HepG2 (cell line): Measurements from ENCODE around the gene GFER. TPM values are rescaled to one million over a fixed set of nuclear protein-coding genes. Genes with fewer than 3 reads are reported as not detected.

Experiments
- ATAC-seq: fragments of 200-7000 bp; cut with Tn5 transposase; 3 replicates; pipeline ENCODE4 v1.9.1; 2020; ENCODE audit warnings: mild to moderate bottlenecking, moderate library complexity
- Bru-seq: library from RNA; stranded (reverse); fragments of 400-500 nt; gene quantifications from one replicate; lab custom pipeline; 2021; lab: Mats Ljungman, UMichigan
- BruChase-seq, 2 experiments: library from RNA; stranded (reverse); fragments of 400-500 nt; gene quantifications; one replicate each; lab custom pipeline; 2021; lab: Mats Ljungman, UMichigan
- BruUV-seq: library from RNA; stranded (reverse); fragments of 400-500 nt; replicated peaks from 2 replicates; lab custom pipeline; 2021; lab: Mats Ljungman, UMichigan
- CTCF ChIA-PET: fragments of 300-600 bp; formaldehyde crosslinking; extraction: SDS; loops from one replicate; lab custom pipeline; 2021; ENCODE audit warnings: low total read pairs, inconsistent platforms, low intra/inter-chr PET ratio; lab: Yijun Ruan, JAX
- POLR2A ChIA-PET: fragments of 350-600 bp; sonication (Branson Sonifier 250); formaldehyde crosslinking; loops from one replicate; lab custom pipeline; 2020; ENCODE audit warnings: antibody characterized with exemption, inconsistent platforms; lab: Yijun Ruan, JAX
- DNase-seq: peaks from one replicate; pipeline ENCODE4 v3.0.0-alpha.2; 2015; ENCODE audit warnings: low spot score
- FAIRE-seq: peaks from 3 replicates; lab custom pipeline; 2011; peaks lifted over from hg19 to GRCh38; lab: Jason Lieb, UNC
- H2AFZ ChIP-seq: one replicate; pipeline ENCODE4 v1.6.1; 2011; ENCODE audit warnings: low read length, inconsistent platforms
- H3K27ac ChIP-seq: fragments of 300-600 bp; 3 replicates; pipeline ENCODE4 v1.8.0; 2011; ENCODE audit warnings: mixed run types, mild to moderate bottlenecking, mixed read lengths, low read length, inconsistent platforms; ENCODE audit not compliant: insufficient read depth; ENCODE audit errors: extremely low read length
- H3K27me3 ChIP-seq, 2 experiments: fragments of 200-600 bp in 1 of 2; 2 replicates in 1 of 2; 3 replicates in 1 of 2; pipeline versions ENCODE4 v1.6.0 to v1.8.0; 2011; ENCODE audit warnings: low read length in 2 of 2, mild to moderate bottlenecking in 2 of 2, moderate library complexity in 2 of 2, inconsistent platforms in 1 of 2; ENCODE audit not compliant: insufficient read depth in 2 of 2, control insufficient read depth in 1 of 2
- H3K36me3 ChIP-seq, 2 experiments: fragments of 200-600 bp in 1 of 2; replicated peaks in 1 of 2; 2 replicates in 1 of 2; 3 replicates in 1 of 2; pipeline versions ENCODE4 v1.5.1 to v1.8.0; 2011; ENCODE audit warnings: low read length in 2 of 2, inconsistent platforms in 1 of 2; ENCODE audit not compliant: insufficient read depth in 2 of 2, control insufficient read depth in 1 of 2
- H3K4me1 ChIP-seq: 2 replicates; pipeline ENCODE4 v1.5.1; 2012; ENCODE audit warnings: low read length, inconsistent platforms; ENCODE audit not compliant: insufficient read depth
- H3K4me2 ChIP-seq: 2 replicates; pipeline ENCODE4 v1.6.0; 2011; ENCODE audit warnings: low read depth, low read length, inconsistent platforms
- H3K4me3 ChIP-seq, 3 experiments: fragments of 200-600 bp in 1 of 3; sonication (generic), shearing (Covaris generic) in 1 of 3; replicated peaks in 1 of 3; 2 replicates each; pipeline ENCODE4 v1.5.1; 2011 to 2016; ENCODE audit warnings: low read length in 3 of 3, inconsistent platforms in 2 of 3, low read depth in 2 of 3, mild to moderate bottlenecking in 2 of 3, control low read depth in 1 of 3, mixed read lengths in 1 of 3; ENCODE audit not compliant: insufficient read depth in 1 of 3
- H3K79me2 ChIP-seq: one replicate; pipeline ENCODE4 v1.6.1; 2011; ENCODE audit warnings: low read length, inconsistent platforms; ENCODE audit not compliant: insufficient read depth
- H3K9ac ChIP-seq: 2 replicates; pipeline ENCODE4 v1.6.0; 2011; ENCODE audit warnings: mild to moderate bottlenecking, low read depth, low read length, inconsistent platforms; ENCODE audit not compliant: insufficient read depth
- H3K9me3 ChIP-seq: 2 replicates; pipeline ENCODE4 v1.5.1; 2012; ENCODE audit warnings: mild to moderate bottlenecking, low read length
- H4K20me1 ChIP-seq: 2 replicates; pipeline ENCODE4 v1.6.0; 2011; ENCODE audit warnings: inconsistent platforms, mild to moderate bottlenecking, low read length, moderate library complexity; ENCODE audit not compliant: insufficient read depth
- ARID5B ChIP-seq: IDR thresholded peaks from 2 replicates; pipeline ENCODE4 v1.4.0; 2020; ENCODE audit warnings: mild to moderate bottlenecking, missing genetic modification reagents
- CENPT ChIP-seq: sonication (generic); formaldehyde crosslinking; IDR thresholded peaks from 2 replicates; pipeline ENCODE4 v1.8.0; 2022; ENCODE audit warnings: low read depth, mild to moderate bottlenecking, moderate library complexity, missing genetic modification reagents
- FOXK2 ChIP-seq: fragments of 450-650 bp; IDR thresholded peaks from 2 replicates; pipeline ENCODE4 v1.6.1; 2016
- HCFC1 ChIP-seq: fragments of 150-350 bp; IDR thresholded peaks from 2 replicates; pipeline ENCODE4 v1.6.1; 2014; ENCODE audit warnings: low read depth, low read length
- HNRNPLL ChIP-seq: fragments of 200-400 bp; formaldehyde crosslinking; IDR thresholded peaks from 2 replicates; pipeline ENCODE4 v1.6.1; 2017; ENCODE audit warnings: mild to moderate bottlenecking, low read depth, low read length; ENCODE audit not compliant: poor library complexity, severe bottlenecking
- NR3C1 ChIP-seq: sonication (generic); formaldehyde crosslinking; IDR thresholded peaks from 2 replicates; pipeline ENCODE4 v1.4.0; 2020; ENCODE audit warnings: missing genetic modification reagents
- NRL ChIP-seq: sonication (generic); formaldehyde crosslinking; IDR thresholded peaks from 2 replicates; pipeline ENCODE4 v1.5.0; 2020; ENCODE audit warnings: missing genetic modification reagents, mild to moderate bottlenecking, moderate library complexity, borderline replicate concordance
- POGZ ChIP-seq: sonication (generic); formaldehyde crosslinking; IDR thresholded peaks from 2 replicates; pipeline ENCODE4 v1.4.0; 2020; ENCODE audit warnings: mild to moderate bottlenecking, missing genetic modification reagents
- RCOR2 ChIP-seq: IDR thresholded peaks from 2 replicates; pipeline ENCODE4 v1.6.1; 2016; ENCODE audit warnings: missing biosample characterization, missing genetic modification reagents
- SALL2 ChIP-seq: sonication (generic); formaldehyde crosslinking; IDR thresholded peaks from 2 replicates; pipeline ENCODE4 v1.8.1; 2023; ENCODE audit warnings: mild to moderate bottlenecking, missing genetic modification reagents, inconsistent platforms
- TEAD3 ChIP-seq: optimal IDR thresholded peaks from 2 replicates; pipeline ENCODE3; 2016; ENCODE audit warnings: borderline replicate concordance
- ZNF296 ChIP-seq: sonication (generic); formaldehyde crosslinking; conservative IDR thresholded peaks from 2 replicates; pipeline ENCODE4 v1.5.0; 2020; ENCODE audit warnings: mild to moderate bottlenecking, missing genetic modification reagents
- ZNF747 ChIP-seq: sonication (generic); formaldehyde crosslinking; IDR thresholded peaks from 2 replicates; pipeline ENCODE4 v1.8.1; 2023; ENCODE audit warnings: missing genetic modification reagents, mild to moderate bottlenecking, borderline replicate concordance
- WGBS: methylation state at CpG from one replicate; pipeline ENCODE4 v1.1.6; 2017; ENCODE audit warnings: low lambda C conversion rate; 5-methylcytosine and 5-hydroxymethylcytosine counted together
- in situ Hi-C: cut with HindIII; loops from 2 replicates; pipeline ENCODE4 v1.10.0; 2017; ENCODE audit warnings: low pct_unique_long_range_greater_than_20kb; ENCODE audit not compliant: extremely low pct_ligation_motif_present
- intact Hi-C: fragments of 100-400 bp; cut with micrococcal nuclease; formaldehyde crosslinking; loops from one replicate; pipeline ENCODE4 v1.10.0; 2022; ENCODE audit not compliant: unreplicated experiment
- long read RNA-seq, 2 experiments: library from RNA in 1 of 2; library from polyadenylated mRNA in 1 of 2; stranded (forward) in 1 of 2; unstranded in 1 of 2; transcript quantifications; one replicate each; pipeline ENCODE4 v2.0.0, GENCODE V29; 2019 to 2022
- polyA minus RNA-seq, 3 experiments: library from RNA; depleted of rRNA, polyadenylated mRNA; stranded (reverse); fragments of >200 nt; gene quantifications; 2 replicates each; pipeline ENCODE4 v1.2.3, GENCODE V29; 2011; ENCODE audit warnings: low replicate concordance in 1 of 3
- polyA plus RNA-seq, 8 experiments: library from polyadenylated mRNA; depleted of rRNA in 3 of 8; stranded (reverse) in 7 of 8; unstranded in 1 of 8; fragments of >200 nt; fragmentation: Illumina TruSeq in 4 of 8; extraction: Trizol in 4 of 8; gene quantifications; 2 replicates each; pipeline versions ENCODE4 v1.2.1 to v1.2.3, GENCODE V29; 2011 to 2016; ENCODE audit warnings: low read depth in 4 of 8, missing spikeins in 1 of 8, mixed read lengths in 1 of 8; ENCODE audit not compliant: insufficient read depth in 1 of 8
- total RNA-seq, 5 experiments: library from RNA; depleted of rRNA; stranded (reverse); fragments of >200 nt; fragmentation: Illumina TruSeq; extraction: Trizol; gene quantifications; 2 replicates each; pipeline ENCODE4 v1.2.3, GENCODE V29; 2016; ENCODE audit warnings: low read depth in 1 of 5

Gene GFER
- total RNA-seq (2016; rRNA removed; fragmentation: Illumina TruSeq; extraction: Trizol) = 68.3 and 71.7 TPM in 2 replicates
- total RNA-seq (2016; cell fraction: cytosol; rRNA removed; fragmentation: Illumina TruSeq; extraction: Trizol; ENCODE audit: low read depth) = 42.3 and 42.4 TPM in 2 replicates
- 71.7 and 77.6 TPM in 2 replicates for total RNA-seq (2016; cell fraction: insoluble cytoplasmic fraction; rRNA removed; fragmentation: Illumina TruSeq; extraction: Trizol)
- 45.9 and 49.4 TPM in 2 replicates for total RNA-seq (2016; cell fraction: membrane; rRNA removed; fragmentation: Illumina TruSeq; extraction: Trizol)
- 27.4 and 40.1 TPM in 2 replicates for total RNA-seq (2016; cell fraction: nucleus; rRNA removed; fragmentation: Illumina TruSeq; extraction: Trizol)
- 28.6 and 35.9 TPM in 2 replicates for polyA plus RNA-seq (2011; rRNA removed)
- 25.2 and 31.0 TPM in 2 replicates for polyA plus RNA-seq (2011; cell fraction: cytosol; rRNA removed)
- 27.0 and 27.5 TPM in 2 replicates for polyA plus RNA-seq (2011; cell fraction: nucleus; rRNA removed)
- polyA plus RNA-seq (2012) = 28.9 and 37.4 TPM in 2 replicates
- polyA plus RNA-seq (2016; cell fraction: cytosol; fragmentation: Illumina TruSeq; extraction: Trizol; ENCODE audit: low read depth) = 55.8 and 56.5 TPM in 2 replicates
- 83.7 and 99.4 TPM in 2 replicates for polyA plus RNA-seq (2016; cell fraction: insoluble cytoplasmic fraction; fragmentation: Illumina TruSeq; extraction: Trizol; ENCODE audit: low read depth)
- 49.1 and 52.1 TPM in 2 replicates for polyA plus RNA-seq (2016; cell fraction: membrane; fragmentation: Illumina TruSeq; extraction: Trizol; ENCODE audit: low read depth)
- 66.2 and 67.2 TPM in 2 replicates for polyA plus RNA-seq (2016; cell fraction: nucleus; fragmentation: Illumina TruSeq; extraction: Trizol; ENCODE audit: insufficient read depth, low read depth)
- polyA minus RNA-seq (2011; rRNA and poly(A)+ RNA removed; ENCODE audit: low replicate concordance) = 12.3 and 20.5 TPM in 2 replicates
- polyA minus RNA-seq (2011; cell fraction: cytosol; rRNA and poly(A)+ RNA removed) = 16.4 and 18.5 TPM in 2 replicates
- polyA minus RNA-seq (2011; cell fraction: nucleus; rRNA and poly(A)+ RNA removed) = 14.7 and 14.8 TPM in 2 replicates
- percentile 79 among the genes with signal in this experiment for Bru-seq, nascent RNA
- BruChase-seq, experiment 1, labeled RNA remaining after a 6-hour chase = percentile 93 among the genes with signal in this experiment
- BruChase-seq, experiment 2, labeled RNA remaining after a 2-hour chase = percentile 93 among the genes with signal in this experiment
- long read RNA-seq, experiment 1, transcript GFER-201 (3 exons, 2,345 nt) = major isoform, 31 of 54 reads
- long read RNA-seq, experiment 1, transcript GFER-203 (2 exons, 1,365 nt) = minor isoform, 21 of 54 reads
- long read RNA-seq, experiment 1, partial matches to known transcripts = 0 of 54 reads
- long read RNA-seq, experiment 1, other reads (novel, unspliced or antisense) = 2 of 54 reads
- long read RNA-seq, experiment 2, transcript GFER-201 (3 exons, 2,345 nt) = major isoform, 47 of 85 reads
- long read RNA-seq, experiment 2, transcript GFER-203 (2 exons, 1,365 nt) = minor isoform, 13 of 85 reads
- long read RNA-seq, experiment 2, partial matches to known transcripts = 0 of 85 reads
- long read RNA-seq, experiment 2, other reads (novel, unspliced or antisense) = 25 of 85 reads

GRCh38 chr16:1983544-1984346, at the start of gene GFER:
GFER (plus strand) TSS chr16:1984193; CDS start chr16:1984219, 26 bp downstream.
- peak within 1 kb of the TSS; percentile 81 to 93 (median 84) for H3K4me3 ChIP-seq
- no peaks in the 10 kb centered on the region for H4K20me1 ChIP-seq
- peak; percentile 39 for FAIRE-seq
- POLR2A ChIA-PET = interaction anchor here (0.6 to 6.8 kb wide), 13 partner anchors 10 to 756 kb away, joined by 3 to 62 read pairs (median 6); partner anchors contain the start of genes MSRB1, RPS2, TBL3 and TRAF7
- CTCF ChIA-PET = interaction anchor here (1.2 kb wide), 1 partner anchor 20 kb away, joined by 4 read pairs; no protein-coding TSS in a partner anchor
- in situ Hi-C loops = no loop called here
- H3K27me3 ChIP-seq = no peaks in the 10 kb centered on the region
- H3K9me3 ChIP-seq = no peaks in the 10 kb centered on the region
- intact Hi-C loops = no loop called here
- peak; percentile 81 for DNase-seq
- peak within 1 kb of the TSS; percentile 95 for H3K9ac ChIP-seq
- TSS peak; percentile 63 for BruUV-seq
- peaks cover 12 to 15% of the 10 kb centered on the region in 2 experiments; a peak in 4 of 5 replicates for H3K36me3 ChIP-seq
- H3K27ac ChIP-seq = peak within 1 kb of the TSS; percentile 97
- no peak within 1 kb of the TSS for H2AFZ ChIP-seq
- H3K4me1 ChIP-seq = peaks cover 54% of the 10 kb centered on the region
- peaks cover 13% of the 10 kb centered on the region for H3K79me2 ChIP-seq
- peak within 1 kb of the TSS; percentile 98 for H3K4me2 ChIP-seq
- WGBS = 0% methylated on average over 17 of the region's 109 CpGs
- ATAC-seq = peak; percentile 82
- TF ChIP-seq FOXK2 (no peak), HNRNPLL (peak; percentile 98), SALL2 (CRISPR knock-in tag) (peak; percentile 90), NR3C1 (CRISPR knock-in tag) (no peak), ARID5B (peak; percentile 9; the same call in 1 of the 2 replicates), ZNF296 (CRISPR knock-in tag) (no peak), RCOR2 (no peak), NRL (CRISPR knock-in tag) (peak; percentile 33; the same call in 1 of the 2 replicates), ZNF747 (CRISPR knock-in tag) (0 out of 2 replicates have a peak, but pooled peaks have one; percentile 54), HCFC1 (peak; percentile 51), CENPT (CRISPR knock-in tag) (0 out of 2 replicates have a peak, but pooled peaks have one; percentile 35), TEAD3 (peak; percentile 57), POGZ (CRISPR knock-in tag) (peak; percentile 25; the same call in 1 of the 2 replicates)
